ENCODE results near the gene GPR183.

Gene GPR183

GRCh38 chr13:99339230-99339721 is 32.1 kb upstream of the GPR183 start:
- DNase-seq = no peak

GRCh38 chr13:99335603-99336002 is 28.4 kb upstream of the GPR183 start:
- DNase-seq = no peak

DNA sequence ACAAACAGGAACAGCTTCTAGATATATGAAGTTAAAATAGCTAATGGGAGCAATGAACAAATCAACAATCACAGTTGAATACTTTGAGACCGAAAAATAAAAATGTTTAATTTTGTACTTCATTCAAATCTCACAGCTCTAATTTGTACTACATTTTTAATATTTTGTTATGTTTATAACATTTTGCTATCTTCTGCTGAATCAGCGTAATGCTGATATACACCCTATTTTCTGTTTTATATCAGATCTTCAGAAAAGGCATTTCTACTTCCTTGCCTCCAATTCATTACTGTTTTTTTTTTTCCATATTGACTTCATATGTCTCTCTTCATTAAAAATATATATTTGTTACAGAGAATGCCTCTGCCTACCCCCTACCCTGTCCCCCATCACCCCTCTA is 27.9 kb upstream of the GPR183 start:
- DNase-seq = no peak

DNA sequence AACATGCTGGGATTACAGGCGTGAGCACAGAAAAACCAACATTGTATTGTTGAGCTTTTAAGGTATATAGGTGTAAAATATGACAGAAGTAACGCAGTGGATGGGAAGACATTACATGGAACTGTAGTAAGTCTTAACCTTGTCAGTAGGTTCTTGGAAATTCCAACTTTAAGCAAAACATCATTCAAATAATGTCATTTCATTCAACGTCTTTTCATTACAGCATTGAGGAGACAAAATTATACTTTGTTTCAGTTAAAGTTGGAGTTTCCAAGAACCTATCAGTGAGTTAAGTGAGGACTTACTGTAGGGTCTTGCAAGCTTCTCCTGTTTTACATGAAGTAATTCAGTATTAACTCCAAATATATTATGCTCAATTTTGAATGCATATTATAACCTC is 27.0 kb upstream of the GPR183 start:
- no peak for DNase-seq

DNA sequence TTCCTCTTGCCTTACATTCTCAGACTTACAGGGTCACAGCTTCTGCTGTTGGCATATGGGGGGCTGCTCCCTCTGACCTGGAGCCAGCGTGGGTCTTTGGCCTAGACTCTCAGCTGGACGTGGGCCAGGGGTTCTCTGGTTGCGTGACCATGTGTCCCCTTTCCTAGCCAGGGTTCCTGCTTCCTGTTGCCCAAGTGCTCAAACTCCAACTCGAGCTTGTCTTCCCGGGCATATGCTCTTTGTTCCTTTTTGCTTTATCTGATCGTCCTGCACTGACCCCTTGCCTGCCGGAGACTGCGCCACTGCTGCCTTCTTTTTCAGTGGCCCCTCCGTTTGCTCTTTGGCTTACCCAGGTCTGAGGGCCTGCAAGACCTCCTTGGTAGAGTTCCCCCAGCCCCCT is 25.3 kb upstream of the GPR183 start:
- DNase-seq = no peak

- no peak for DNase-seq
Observed at GRCh38 chr13:99331881-99332293, 24.7 kb upstream of the GPR183 start.

- DNase-seq = no peak
Observed at GRCh38 chr13:99330942-99331341, 23.7 kb upstream of the GPR183 start.

DNA sequence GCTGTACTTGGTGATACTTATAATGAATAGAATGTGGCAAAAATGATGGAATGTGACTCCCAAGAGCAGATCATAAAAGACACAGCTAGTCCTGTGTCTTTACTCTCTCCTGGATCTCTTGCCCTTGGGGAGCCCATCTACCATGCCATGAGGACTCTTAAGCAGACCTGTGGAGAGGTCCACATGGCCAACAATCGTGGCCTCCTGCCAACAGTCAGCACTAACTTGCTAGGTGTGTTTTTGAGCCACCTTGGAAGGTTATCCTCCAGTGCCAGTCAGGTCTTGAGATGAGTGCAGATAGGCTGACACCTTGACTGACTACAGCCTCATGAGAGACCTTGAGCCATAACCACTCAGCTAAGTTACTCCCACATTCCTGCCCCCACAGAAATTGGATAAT is 22.3 kb upstream of the GPR183 start:
- no peak for DNase-seq

- DNase-seq = no peak
Observed at GRCh38 chr13:99327761-99328160, 20.6 kb upstream of the GPR183 start.

GRCh38 chr13:99327126-99327525 is 19.9 kb upstream of the GPR183 start:
- no peak for DNase-seq

- DNase-seq = no peak
Observed at GRCh38 chr13:99326012-99326411, 18.8 kb upstream of the GPR183 start.

- no peak for DNase-seq
Observed at GRCh38 chr13:99323488-99323887, 16.3 kb upstream of the GPR183 start.

DNA sequence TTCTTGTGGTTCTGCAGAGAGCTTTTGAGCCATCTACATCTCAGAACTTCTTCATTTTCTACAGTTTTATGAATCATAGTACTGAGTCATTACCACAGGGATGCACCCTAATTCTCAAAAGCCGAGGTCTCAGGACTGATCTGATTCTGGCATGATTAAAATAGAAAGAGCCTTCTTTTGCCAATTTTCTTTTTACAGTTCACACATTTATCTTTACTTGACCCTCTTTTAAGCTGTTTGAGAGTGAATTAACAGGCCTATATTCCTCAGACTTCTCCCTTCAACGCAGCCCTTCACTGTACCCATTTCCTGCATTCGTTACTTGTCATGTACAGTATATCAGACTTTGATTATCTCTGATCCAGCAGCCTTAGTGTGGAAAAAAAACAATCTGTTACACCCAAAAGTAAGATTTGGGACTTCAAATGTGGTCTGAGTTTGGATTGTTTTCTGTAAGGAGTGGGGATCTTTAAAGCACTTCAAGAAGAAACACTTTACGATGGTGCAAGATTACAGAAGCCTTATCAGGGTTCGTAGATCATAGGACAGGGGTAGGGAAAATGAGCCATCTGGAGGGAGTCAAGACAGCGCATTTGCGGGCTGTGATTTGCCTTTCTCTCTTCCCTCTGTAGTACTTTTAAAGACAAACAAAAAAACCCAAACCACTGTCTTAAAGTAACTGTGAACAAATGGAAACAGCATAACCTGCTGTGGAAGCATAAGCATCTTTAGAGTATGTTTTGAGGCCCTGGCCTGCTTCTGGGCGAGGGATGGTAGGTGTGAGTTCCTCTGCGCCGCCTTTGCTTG is 15.3 kb upstream of the GPR183 start:
- peak in 1 of 2 donors; percentile 58 for DNase-seq

GRCh38 chr13:99321709-99322108 is 14.5 kb upstream of the GPR183 start:
- DNase-seq = no peak

GRCh38 chr13:99320693-99321481 is 13.7 kb upstream of the GPR183 start:
- peak; percentile 61 to 84 for DNase-seq

DNA sequence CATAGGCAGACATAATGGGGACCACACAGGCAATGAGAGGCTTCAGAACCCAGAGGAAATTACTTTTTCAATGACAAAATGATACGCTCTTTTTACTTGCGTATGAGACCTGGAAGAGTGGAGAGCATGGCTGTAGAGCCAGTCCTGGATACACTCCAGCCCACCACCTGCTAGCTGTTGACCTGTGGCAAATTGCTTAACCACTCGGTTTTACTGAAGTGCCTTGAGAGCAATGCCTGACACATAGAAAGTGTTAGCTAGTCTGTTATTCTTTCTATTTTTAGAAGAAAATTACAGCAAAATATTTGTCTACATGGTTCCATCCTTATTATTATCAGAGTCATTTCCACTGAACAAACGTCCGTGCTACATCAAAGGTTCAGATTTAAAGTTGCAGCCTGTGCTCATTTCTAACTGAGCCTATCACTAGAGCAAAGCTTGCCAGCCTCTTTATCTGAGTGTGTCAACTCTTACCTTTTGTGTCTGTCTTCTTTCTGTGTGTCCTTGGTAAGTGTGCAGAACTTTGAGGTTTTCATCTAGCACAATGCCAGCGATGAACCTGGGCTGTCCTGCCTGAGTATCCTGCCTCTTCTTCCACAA is 9.6 kb upstream of the GPR183 start:
- no peak for DNase-seq

DNA sequence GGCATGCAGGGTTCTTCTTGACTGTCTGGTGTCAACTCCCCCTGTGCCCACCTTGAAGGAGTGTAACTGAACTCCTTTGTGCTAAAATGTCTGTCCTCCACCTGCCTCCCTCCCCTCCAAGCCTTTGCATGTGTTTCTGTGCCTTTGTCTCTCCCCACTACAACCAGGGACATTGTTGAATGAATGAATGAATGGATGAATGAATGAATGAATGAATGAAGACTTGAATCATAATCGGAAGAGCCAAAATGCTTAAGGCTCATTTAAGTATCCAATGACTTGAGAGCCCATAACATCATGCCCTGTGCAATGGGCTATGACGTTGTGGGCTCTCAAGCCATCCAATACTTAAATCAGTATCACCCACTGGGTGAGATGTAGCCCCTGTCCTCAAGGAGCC is 9.0 kb upstream of the GPR183 start:
- no peak for DNase-seq

GRCh38 chr13:99315186-99315585 is 8.0 kb upstream of the GPR183 start:
- no peak for DNase-seq

- DNase-seq = peak; percentile 65 to 81
Observed at GRCh38 chr13:99314640-99315176, 7.5 kb upstream of the GPR183 start.

- no peak for DNase-seq
Observed at GRCh38 chr13:99313941-99314340, 6.7 kb upstream of the GPR183 start.

DNA sequence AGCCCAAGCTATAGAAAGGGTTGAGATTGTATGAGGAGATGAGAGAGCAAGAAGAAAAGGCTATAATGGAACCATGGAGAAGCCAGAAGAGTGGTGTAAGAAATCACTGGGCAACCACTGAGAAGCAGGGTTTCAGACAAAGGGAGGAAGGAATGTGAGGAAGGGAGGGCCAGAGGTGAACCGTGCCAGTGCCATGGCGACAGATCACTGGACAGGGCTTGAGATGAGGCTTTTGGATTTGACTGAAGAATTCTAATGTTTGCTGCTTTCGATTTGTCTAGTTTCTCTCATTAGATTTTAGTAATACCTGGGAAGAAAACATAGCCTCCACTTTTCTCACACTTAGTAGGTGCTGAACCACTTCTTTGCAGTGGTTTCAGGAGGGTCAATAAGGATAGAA is 6.3 kb upstream of the GPR183 start:
- DNase-seq = no peak

- DNase-seq = peak in 1 of 2 donors; percentile 82
Observed at GRCh38 chr13:99312493-99312883, 5.3 kb upstream of the GPR183 start.

DNA sequence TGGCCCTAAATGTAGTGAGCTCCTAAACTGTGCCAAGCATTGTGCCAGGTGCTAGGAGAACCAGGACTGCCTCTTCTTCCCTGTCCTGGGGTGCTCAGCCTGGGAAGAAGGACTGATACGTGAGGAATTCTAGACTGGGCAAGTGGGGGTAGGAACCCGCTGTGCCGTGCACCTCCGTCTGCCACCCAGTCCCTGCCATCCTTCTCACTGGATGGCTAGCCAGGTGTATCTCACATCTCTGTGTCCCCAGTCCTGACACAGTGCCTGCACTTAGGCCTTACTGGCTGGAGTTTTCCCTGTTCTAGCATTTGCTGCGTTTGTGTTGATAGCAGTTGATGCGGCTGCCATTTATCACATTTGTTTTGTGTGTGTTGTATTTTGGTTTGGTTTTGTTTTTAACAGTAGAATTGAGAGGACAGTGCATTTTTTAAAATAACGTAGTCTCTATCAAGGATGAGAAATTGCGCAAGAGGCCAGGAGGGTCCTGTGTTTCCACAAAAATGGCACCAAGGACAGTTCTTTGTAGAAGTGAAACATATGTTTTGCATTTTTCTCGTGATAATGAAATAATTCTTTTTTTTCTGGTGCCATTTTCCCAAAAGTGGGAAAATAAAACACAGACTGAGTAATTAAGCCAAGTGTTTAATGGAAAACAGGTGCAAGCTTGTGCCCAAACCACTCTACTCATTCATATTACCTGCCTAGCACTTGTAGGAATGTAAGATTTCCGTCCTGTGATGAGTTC is 4.7 kb upstream of the GPR183 start:
- DNase-seq = no peak

Data from CD4-positive, alpha-beta T cell treated with Interleukin-1 beta for 1 hour (primary cell).